ENCODE data around the gene FRZB.
A peak's percentile ranks its signal among the peaks of the same experiment; 100 is the strongest.
"Not testable (repeated sequence)": the region's sequence is repeated elsewhere in the genome, so short reads cannot be mapped to it uniquely, and the experiment has no call there.

Gene FRZB

DNA sequence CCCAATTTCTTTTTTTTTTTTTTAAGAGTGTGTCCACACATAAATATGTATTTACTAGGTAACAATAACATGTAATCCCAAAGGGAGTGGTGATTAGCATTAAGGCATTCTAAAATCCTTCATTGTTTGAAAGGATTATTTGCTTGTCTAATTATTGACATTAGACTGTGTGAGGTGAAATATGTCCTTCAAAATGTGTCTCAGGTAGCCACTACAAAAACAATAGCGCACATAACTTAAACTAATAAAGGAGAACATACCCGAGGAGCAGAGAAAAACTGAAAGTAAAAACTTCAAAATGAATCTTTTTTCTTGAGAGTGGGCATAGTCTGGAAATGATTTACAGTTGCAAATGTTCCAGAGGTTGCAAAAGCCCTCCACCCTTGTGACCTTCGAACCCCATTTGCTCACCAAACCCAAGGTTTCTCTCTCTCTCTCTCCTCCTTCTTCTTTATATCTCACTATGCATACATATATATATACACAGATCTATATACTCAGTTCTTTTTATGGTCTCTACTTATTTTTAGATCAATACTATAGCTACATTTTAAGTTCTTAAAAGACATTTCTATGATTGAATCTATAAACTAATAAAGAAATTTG is 24.4 kb upstream of the FRZB start:
- peak overlapping the region in 1 of 2 donors; percentile 31 for H3K4me3 ChIP-seq (ENCODE audit: low read depth in 1 of 2, low read length in 2 of 2)
- peaks cover 0 to 4% of the 10 kb centered on the region in 2 donors for H3K4me1 ChIP-seq (ENCODE audit: control insufficient read depth in 1 of 2, insufficient read depth in 2 of 2, low read length in 2 of 2)
- no peak overlapping the region for H3K9ac ChIP-seq (ENCODE audit: low read depth in 1 of 2, low read length in 2 of 2)
- H3K27me3 ChIP-seq (ENCODE audit: control insufficient read depth in 1 of 2, insufficient read depth in 2 of 2, low read length in 2 of 2), result no peaks in the 10 kb centered on the region
- H3K36me3 ChIP-seq (ENCODE audit: control insufficient read depth in 1 of 2, insufficient read depth in 2 of 2, low read length in 2 of 2), result no peaks in the 10 kb centered on the region
- H3K27ac ChIP-seq (ENCODE audit: low read depth, low read length), result no peak overlapping the region
- H3K9me3 ChIP-seq (ENCODE audit: control insufficient read depth in 1 of 2, low read length in 2 of 2), result no peaks in the 10 kb centered on the region

DNA sequence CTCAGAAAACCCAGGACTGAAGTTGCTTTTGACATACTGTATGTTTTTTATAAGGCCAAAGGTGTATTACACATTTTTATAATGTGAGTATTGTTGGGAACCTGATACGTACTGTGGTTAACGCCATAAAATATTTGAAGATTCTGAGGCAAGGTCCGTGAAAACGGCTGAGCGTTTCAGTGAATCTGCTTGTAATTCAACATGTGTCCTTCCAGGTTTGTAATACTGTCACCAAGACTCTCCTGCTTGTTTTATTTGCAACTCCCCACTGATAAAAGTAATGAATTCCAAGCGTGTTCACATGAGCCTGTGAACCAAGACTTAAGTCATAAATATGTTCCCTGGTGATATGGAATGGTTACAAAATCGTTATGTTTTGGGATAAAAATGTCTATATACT is 23.9 kb upstream of the FRZB start:
- H3K36me3 ChIP-seq (ENCODE audit: control insufficient read depth in 1 of 2, insufficient read depth in 2 of 2, low read length in 2 of 2), result no peaks in the 10 kb centered on the region
- no peaks in the 10 kb centered on the region for H3K9me3 ChIP-seq (ENCODE audit: control insufficient read depth in 1 of 2, low read length in 2 of 2)
- H3K4me1 ChIP-seq (ENCODE audit: control insufficient read depth in 1 of 2, insufficient read depth in 2 of 2, low read length in 2 of 2), result peaks cover 0 to 4% of the 10 kb centered on the region in 2 donors
- H3K4me3 ChIP-seq (ENCODE audit: low read depth in 1 of 2, low read length in 2 of 2), result no peak overlapping the region
- no peak overlapping the region for H3K27ac ChIP-seq (ENCODE audit: low read depth, low read length)
- H3K27me3 ChIP-seq (ENCODE audit: control insufficient read depth in 1 of 2, insufficient read depth in 2 of 2, low read length in 2 of 2), result no peaks in the 10 kb centered on the region
- H3K9ac ChIP-seq (ENCODE audit: low read depth in 1 of 2, low read length in 2 of 2), result no peak overlapping the region

DNA sequence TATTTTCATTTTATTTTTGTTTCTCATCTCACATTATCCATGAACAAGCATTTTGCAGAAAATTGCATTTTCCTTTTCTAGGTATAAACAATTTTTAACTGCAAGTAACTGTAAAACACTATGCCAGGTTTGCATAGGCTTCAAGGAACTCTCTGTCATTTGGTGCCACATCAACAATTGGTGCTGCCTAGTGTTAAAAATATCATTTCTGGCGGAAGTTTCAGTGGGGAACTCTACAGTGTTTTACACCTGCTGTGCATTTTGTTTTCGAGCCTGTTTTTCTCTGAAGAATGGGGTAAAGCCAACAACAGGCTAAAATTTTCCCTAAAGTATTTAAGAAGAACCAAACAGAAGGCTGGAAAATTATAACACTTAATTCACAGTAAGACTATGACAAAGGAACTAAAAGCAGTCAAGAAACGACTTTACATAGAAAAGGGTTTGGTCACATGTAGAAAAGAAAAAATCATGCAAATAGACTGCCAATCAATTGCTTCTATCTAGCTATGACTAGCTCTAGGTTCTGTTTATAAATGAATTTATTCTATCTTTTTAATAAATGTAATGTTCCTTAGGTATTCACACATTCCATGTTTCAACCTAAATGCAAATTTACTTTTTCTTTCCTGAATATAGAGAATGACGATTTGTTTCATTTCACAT is 21.4 kb upstream of the FRZB start:
- Histone ChIP-seq H3K36me3 (ENCODE audit: control insufficient read depth in 1 of 2, insufficient read depth in 2 of 2, low read length in 2 of 2) (no peaks in the 10 kb centered on the region), H3K4me3 (ENCODE audit: low read depth in 1 of 2, low read length in 2 of 2) (no peak overlapping the region), H3K27me3 (ENCODE audit: control insufficient read depth in 1 of 2, insufficient read depth in 2 of 2, low read length in 2 of 2) (no peaks in the 10 kb centered on the region), H3K9me3 (ENCODE audit: control insufficient read depth in 1 of 2, low read length in 2 of 2) (no peaks in the 10 kb centered on the region), H3K4me1 (ENCODE audit: control insufficient read depth in 1 of 2, insufficient read depth in 2 of 2, low read length in 2 of 2) (peaks cover 0 to 4% of the 10 kb centered on the region in 2 donors), H3K9ac (ENCODE audit: low read depth in 1 of 2, low read length in 2 of 2) (no peak overlapping the region), H3K27ac (ENCODE audit: low read depth, low read length) (no peak overlapping the region)

DNA sequence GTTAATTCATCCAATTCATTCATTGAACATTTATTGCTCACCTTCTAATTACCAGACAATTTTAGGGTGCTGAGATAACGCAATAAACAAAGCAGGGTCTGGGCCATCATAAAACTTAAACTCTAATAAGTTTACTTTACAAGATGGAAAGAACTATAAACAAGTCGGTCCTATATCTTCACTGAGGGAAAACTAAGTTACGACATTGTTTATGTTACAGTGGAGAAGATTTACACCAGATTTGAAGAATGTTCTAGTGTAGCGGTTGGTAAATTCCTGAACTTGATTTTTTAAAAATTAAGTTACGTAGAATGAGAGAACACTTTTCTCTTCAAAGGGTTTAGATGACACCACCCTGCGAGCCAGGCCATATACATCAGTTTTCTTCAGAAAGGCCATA is 20.7 kb upstream of the FRZB start:
- H3K4me3 ChIP-seq (ENCODE audit: low read depth in 1 of 2, low read length in 2 of 2), result no peak overlapping the region
- no peak overlapping the region for H3K9ac ChIP-seq (ENCODE audit: low read depth in 1 of 2, low read length in 2 of 2)
- H3K9me3 ChIP-seq (ENCODE audit: control insufficient read depth in 1 of 2, low read length in 2 of 2), result no peaks in the 10 kb centered on the region
- no peaks in the 10 kb centered on the region for H3K36me3 ChIP-seq (ENCODE audit: control insufficient read depth in 1 of 2, insufficient read depth in 2 of 2, low read length in 2 of 2)
- H3K27me3 ChIP-seq (ENCODE audit: control insufficient read depth in 1 of 2, insufficient read depth in 2 of 2, low read length in 2 of 2), result no peaks in the 10 kb centered on the region
- no peak overlapping the region for H3K27ac ChIP-seq (ENCODE audit: low read depth, low read length)
- peaks cover 0 to 4% of the 10 kb centered on the region in 2 donors for H3K4me1 ChIP-seq (ENCODE audit: control insufficient read depth in 1 of 2, insufficient read depth in 2 of 2, low read length in 2 of 2)

DNA sequence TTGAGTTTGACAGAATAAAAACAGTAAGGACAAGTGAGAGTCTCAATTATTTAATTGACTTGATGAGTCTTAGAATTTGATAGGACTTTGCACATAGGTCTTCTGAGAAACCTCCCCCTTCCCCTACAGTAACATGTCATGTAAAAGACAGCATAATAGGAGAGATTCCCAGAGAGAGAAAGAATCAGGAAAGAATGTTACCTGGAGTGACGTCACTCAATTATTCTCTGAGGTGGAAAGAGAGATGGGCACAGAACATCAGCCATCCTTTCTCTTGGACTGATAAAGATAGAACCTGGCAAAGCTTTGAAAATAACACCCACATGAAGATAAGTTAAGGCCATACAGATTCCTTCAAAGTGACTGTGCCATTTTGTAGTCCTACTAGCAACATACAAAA is 19.3 kb upstream of the FRZB start:
- Histone ChIP-seq H3K9me3 (ENCODE audit: control insufficient read depth in 1 of 2, low read length in 2 of 2) (no peaks in the 10 kb centered on the region), H3K4me3 (ENCODE audit: low read depth in 1 of 2, low read length in 2 of 2) (no peak overlapping the region), H3K4me1 (ENCODE audit: control insufficient read depth in 1 of 2, insufficient read depth in 2 of 2, low read length in 2 of 2) (no peaks in the 10 kb centered on the region), H3K27ac (ENCODE audit: low read depth, low read length) (no peak overlapping the region), H3K36me3 (ENCODE audit: control insufficient read depth in 1 of 2, insufficient read depth in 2 of 2, low read length in 2 of 2) (no peaks in the 10 kb centered on the region), H3K9ac (ENCODE audit: low read depth in 1 of 2, low read length in 2 of 2) (no peak overlapping the region), H3K27me3 (ENCODE audit: control insufficient read depth in 1 of 2, insufficient read depth in 2 of 2, low read length in 2 of 2) (no peaks in the 10 kb centered on the region)

DNA sequence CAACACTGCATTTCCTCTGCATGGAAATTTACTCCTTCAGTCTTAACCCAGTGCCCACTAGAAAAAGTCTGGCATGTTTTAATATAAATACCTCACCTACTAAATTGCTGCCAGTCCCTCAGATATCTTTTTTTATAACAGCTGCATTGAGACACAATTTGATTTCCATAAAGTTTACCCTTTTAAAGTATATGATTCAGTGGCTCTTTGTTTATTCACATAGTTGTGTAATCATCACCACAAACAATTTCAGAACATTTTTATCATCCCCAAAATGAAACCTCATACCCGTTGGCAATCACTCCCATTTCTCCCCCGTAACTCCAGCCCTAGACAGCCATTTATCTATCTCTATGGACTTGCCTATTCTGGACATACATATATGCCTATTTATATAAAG is 17.0 kb upstream of the FRZB start:
- H3K4me1 ChIP-seq (ENCODE audit: control insufficient read depth in 1 of 2, insufficient read depth in 2 of 2, low read length in 2 of 2), result no peaks in the 10 kb centered on the region
- H3K27ac ChIP-seq (ENCODE audit: low read depth, low read length), result no peak overlapping the region
- no peaks in the 10 kb centered on the region for H3K9me3 ChIP-seq (ENCODE audit: control insufficient read depth in 1 of 2, low read length in 2 of 2)
- H3K4me3 ChIP-seq (ENCODE audit: low read depth in 1 of 2, low read length in 2 of 2), result no peak overlapping the region
- H3K9ac ChIP-seq (ENCODE audit: low read depth in 1 of 2, low read length in 2 of 2), result no peak overlapping the region
- H3K36me3 ChIP-seq (ENCODE audit: control insufficient read depth in 1 of 2, insufficient read depth in 2 of 2, low read length in 2 of 2), result no peaks in the 10 kb centered on the region
- no peaks in the 10 kb centered on the region for H3K27me3 ChIP-seq (ENCODE audit: control insufficient read depth in 1 of 2, insufficient read depth in 2 of 2, low read length in 2 of 2)

DNA sequence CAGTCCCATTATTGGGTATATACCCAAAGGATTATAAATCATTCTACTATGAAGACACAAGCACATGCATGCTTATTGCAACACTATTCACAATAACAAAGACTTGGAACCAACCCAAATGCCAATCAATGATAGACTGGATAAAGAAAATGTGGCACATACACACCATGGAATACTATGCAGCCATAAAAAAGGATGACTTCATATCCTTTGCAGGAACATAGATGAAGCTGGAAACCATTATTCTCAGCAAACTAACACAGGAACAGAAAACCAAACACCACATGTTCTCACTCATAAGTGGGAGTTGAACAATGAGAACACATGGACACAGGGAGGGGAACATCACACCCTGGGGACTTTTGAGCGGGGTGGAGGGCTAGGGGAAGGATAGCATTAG is 13.7 kb upstream of the FRZB start:
- not testable (repeated sequence) for H3K36me3 ChIP-seq (ENCODE audit: control insufficient read depth in 1 of 2, insufficient read depth in 2 of 2, low read length in 2 of 2); H3K27me3 ChIP-seq (ENCODE audit: control insufficient read depth in 1 of 2, insufficient read depth in 2 of 2, low read length in 2 of 2); H3K4me3 ChIP-seq (ENCODE audit: low read depth in 1 of 2, low read length in 2 of 2); H3K27ac ChIP-seq (ENCODE audit: low read depth, low read length); H3K4me1 ChIP-seq (ENCODE audit: control insufficient read depth in 1 of 2, insufficient read depth in 2 of 2, low read length in 2 of 2); H3K9me3 ChIP-seq (ENCODE audit: control insufficient read depth in 1 of 2, low read length in 2 of 2); H3K9ac ChIP-seq (ENCODE audit: low read depth in 1 of 2, low read length in 2 of 2)

DNA sequence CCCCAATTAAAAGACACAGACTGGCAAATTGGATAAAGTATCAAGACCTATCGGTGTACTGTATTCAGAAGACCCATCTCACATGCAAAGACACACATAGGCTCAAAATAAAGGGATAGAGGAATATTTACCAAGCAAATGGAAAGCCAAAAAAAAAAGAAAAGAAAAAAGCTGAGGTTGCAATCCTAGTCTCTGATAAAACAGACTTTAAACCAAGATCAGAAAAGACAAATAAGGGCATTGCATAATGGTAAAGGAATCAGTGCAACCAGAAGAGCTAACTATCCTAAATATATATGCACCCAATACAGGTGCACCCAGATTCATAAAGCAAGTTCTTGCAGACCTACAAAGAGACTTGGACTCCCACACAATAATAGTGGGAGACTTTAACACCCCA is 10.2 kb upstream of the FRZB start:
- not testable (repeated sequence) for H3K9ac ChIP-seq (ENCODE audit: low read depth in 1 of 2, low read length in 2 of 2); H3K27ac ChIP-seq (ENCODE audit: low read depth, low read length)

DNA sequence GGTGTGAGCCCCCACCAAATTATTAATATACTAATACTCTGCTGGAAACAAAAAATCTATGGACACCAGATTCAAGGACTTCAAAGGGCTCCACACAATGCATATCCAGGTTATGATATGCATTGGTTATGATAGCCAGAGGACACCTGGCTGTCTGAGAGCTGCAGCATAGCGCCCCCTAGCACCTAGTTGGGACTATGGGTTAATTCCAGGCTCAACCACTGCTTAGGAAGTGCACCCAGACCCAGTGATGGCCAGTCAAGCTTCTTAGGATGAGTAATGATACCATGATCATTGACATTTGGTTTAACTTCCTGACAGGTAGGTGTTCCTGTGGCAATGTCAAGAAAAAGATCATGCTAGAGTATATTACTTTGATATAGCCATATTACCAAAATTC is 3.8 kb upstream of the FRZB start:
- Histone ChIP-seq H3K9me3 (ENCODE audit: control insufficient read depth in 1 of 2, low read length in 2 of 2) (no peaks in the 10 kb centered on the region), H3K4me1 (ENCODE audit: control insufficient read depth in 1 of 2, insufficient read depth in 2 of 2, low read length in 2 of 2) (peaks cover 11 to 14% of the 10 kb centered on the region in 2 donors), H3K27me3 (ENCODE audit: control insufficient read depth in 1 of 2, insufficient read depth in 2 of 2, low read length in 2 of 2) (peaks cover 6 to 10% of the 10 kb centered on the region in 2 donors), H3K9ac (ENCODE audit: low read depth in 1 of 2, low read length in 2 of 2) (no peak overlapping the region), H3K4me3 (ENCODE audit: low read depth in 1 of 2, low read length in 2 of 2) (no peak overlapping the region), H3K27ac (ENCODE audit: low read depth, low read length) (no peak overlapping the region), H3K36me3 (ENCODE audit: control insufficient read depth in 1 of 2, insufficient read depth in 2 of 2, low read length in 2 of 2) (no peaks in the 10 kb centered on the region)

More for the DNA sequence above, 10.2 kb upstream of the FRZB start:
- not testable (repeated sequence) for H3K4me1 ChIP-seq (ENCODE audit: control insufficient read depth in 1 of 2, insufficient read depth in 2 of 2, low read length in 2 of 2); H3K9me3 ChIP-seq (ENCODE audit: control insufficient read depth in 1 of 2, low read length in 2 of 2); H3K4me3 ChIP-seq (ENCODE audit: low read depth in 1 of 2, low read length in 2 of 2); H3K27me3 ChIP-seq (ENCODE audit: control insufficient read depth in 1 of 2, insufficient read depth in 2 of 2, low read length in 2 of 2); H3K36me3 ChIP-seq (ENCODE audit: control insufficient read depth in 1 of 2, insufficient read depth in 2 of 2, low read length in 2 of 2)

DNA sequence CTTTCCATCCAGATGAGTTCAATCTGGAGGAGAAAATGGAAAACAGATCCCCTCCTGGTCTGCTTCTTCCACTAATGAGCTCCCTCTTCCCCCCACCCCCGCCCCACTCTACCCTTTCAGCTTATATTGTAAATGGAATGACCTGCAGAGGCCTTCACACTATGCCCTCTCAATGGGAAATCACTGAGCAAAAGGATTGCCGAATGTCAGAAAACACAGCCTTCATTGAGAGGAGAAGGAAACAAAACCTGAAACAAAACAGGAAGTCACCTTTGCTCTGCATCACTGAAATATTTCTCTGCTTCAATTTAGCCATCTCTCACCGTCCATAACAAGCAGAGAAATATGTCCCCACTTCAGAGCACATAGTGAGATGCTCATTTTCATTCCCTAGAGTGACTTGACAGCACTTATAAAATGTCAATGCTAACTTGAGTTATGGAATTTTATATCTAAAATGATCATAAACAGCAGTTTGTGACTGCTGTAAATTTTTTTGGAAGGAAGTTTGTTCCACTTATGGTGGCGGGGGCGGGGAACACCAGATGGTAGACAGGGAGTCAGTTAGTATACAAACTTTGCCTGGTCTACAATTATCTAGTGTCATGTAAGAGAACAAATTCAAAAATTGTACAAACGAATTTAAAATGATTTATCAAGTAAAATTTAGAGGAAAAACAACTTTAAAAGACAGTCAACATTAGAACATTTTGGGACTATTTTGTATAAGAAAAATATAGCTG is 1.8 kb upstream of the FRZB start:
- Histone ChIP-seq H3K9me3 (ENCODE audit: control insufficient read depth in 1 of 2, low read length in 2 of 2) (no peaks in the 10 kb centered on the region), H3K4me3 (ENCODE audit: low read depth in 1 of 2, low read length in 2 of 2) (no peak overlapping the region), H3K27me3 (ENCODE audit: control insufficient read depth in 1 of 2, insufficient read depth in 2 of 2, low read length in 2 of 2) (peaks cover 6 to 12% of the 10 kb centered on the region in 2 donors), H3K36me3 (ENCODE audit: control insufficient read depth in 1 of 2, insufficient read depth in 2 of 2, low read length in 2 of 2) (no peaks in the 10 kb centered on the region), H3K27ac (ENCODE audit: low read depth, low read length) (no peak overlapping the region), H3K9ac (ENCODE audit: low read depth in 1 of 2, low read length in 2 of 2) (no peak overlapping the region), H3K4me1 (ENCODE audit: control insufficient read depth in 1 of 2, insufficient read depth in 2 of 2, low read length in 2 of 2) (peaks cover 11 to 14% of the 10 kb centered on the region in 2 donors)

Measured in duodenal mucosa (tissue), 2 donors.